Neural cell (in vitro differentiated cells): Measurements from ENCODE around the gene MID2.

Source experiments
- CTCF ChIP-seq: fragments of 450-650 bp; IDR thresholded peaks from 2 replicates; pipeline ENCODE4 v1.5.1; 2014; ENCODE audit warnings: antibody characterized with exemption, mild to moderate bottlenecking, moderate library complexity; ENCODE audit not compliant: poor library complexity, severe bottlenecking
- EP300 ChIP-seq: fragments of 450-650 bp; conservative IDR thresholded peaks from 2 replicates; pipeline ENCODE4 v1.6.1; 2014; ENCODE audit warnings: antibody characterized with exemption, mild to moderate bottlenecking, moderate library complexity; ENCODE audit not compliant: poor library complexity, severe bottlenecking
- EZH2 ChIP-seq: fragments of 200-600, 300-800 bp; shearing (Covaris generic), sonication (generic); IDR thresholded peaks from 2 replicates; pipeline ENCODE4 v1.6.1; 2014; ENCODE audit warnings: antibody characterized with exemption, low read length, borderline replicate concordance, mild to moderate bottlenecking; ENCODE audit not compliant: insufficient read depth, poor library complexity, severe bottlenecking
- MXI1 ChIP-seq: fragments of 450-650 bp; conservative IDR thresholded peaks from 2 replicates; pipeline ENCODE4 v1.6.1; 2014; ENCODE audit warnings: antibody characterized with exemption, mild to moderate bottlenecking; ENCODE audit not compliant: poor library complexity, severe bottlenecking
- POLR2AphosphoS5 ChIP-seq: IDR thresholded peaks from 2 replicates; pipeline ENCODE4 v1.6.1; 2012
- RAD21 ChIP-seq: fragments of 450-650 bp; conservative IDR thresholded peaks from 2 replicates; pipeline ENCODE4 v1.6.1; 2014; ENCODE audit warnings: antibody characterized with exemption, mild to moderate bottlenecking, moderate library complexity
- REST ChIP-seq: IDR thresholded peaks from 2 replicates; pipeline ENCODE4 v1.6.1; 2012; ENCODE audit warnings: borderline replicate concordance
- TAF1 ChIP-seq: IDR thresholded peaks from 2 replicates; pipeline ENCODE4 v1.6.1; 2012; ENCODE audit warnings: low read depth

GRCh38 chrX:107934262-107934661 is 108.6 kb downstream of the MID2 start:
- TF ChIP-seq EP300 (no peak), CTCF (no peak), POLR2AphosphoS5 (no peak), RAD21 (no peak), EZH2 (no peak), REST (no peak), TAF1 (no peak), MXI1 (no peak)
